ENCODE results near the gene GM2A. TPM values are rescaled to one million over a fixed set of nuclear protein-coding genes. Genes with fewer than 3 reads are reported as not detected.

The GM2A gene
- total and polyA plus RNA-seq, 2 donors (not counting 1 experiment from before 2014, with no cell fraction given): 29.8 to 82.7 TPM

DNA sequence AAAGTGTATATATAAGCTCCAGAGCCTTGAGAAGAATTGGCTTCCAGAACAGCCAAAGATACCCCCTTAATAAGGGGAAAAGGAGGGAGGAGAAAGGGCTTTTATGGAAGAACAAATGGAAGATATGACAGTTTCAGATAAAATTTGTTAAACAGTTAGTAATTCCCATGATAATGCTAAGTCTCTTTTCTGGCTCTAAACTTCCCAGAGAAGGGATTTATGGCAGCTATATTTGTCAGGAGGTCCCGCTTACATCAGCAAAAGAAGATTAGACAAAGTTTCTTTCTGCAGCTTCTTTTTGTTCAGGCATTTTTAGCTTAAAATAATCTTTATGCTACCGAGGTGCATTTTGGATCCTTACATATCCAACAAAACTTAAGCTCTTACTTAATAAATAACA is 64.9 kb downstream of the GM2A start:
- Histone ChIP-seq H2AFZ (ENCODE audit: insufficient read depth, low read depth, low read length, poor library complexity, severe bottlenecking) (no peak overlapping the region), H3K79me2 (ENCODE audit: control insufficient read depth, insufficient read depth, low read length) (no peaks in the 10 kb centered on the region), H3K36me3 (replicated peaks in 1 of 2; ENCODE audit: control extremely low read depth in 1 of 2, control insufficient read depth in 1 of 2, extremely low read depth in 1 of 2, insufficient read depth in 2 of 2, low read length in 1 of 2) (no peaks in the 10 kb centered on the region), H3K9me3 (ENCODE audit: control extremely low read depth in 1 of 3, control insufficient read depth in 2 of 3, insufficient read depth in 1 of 3, low read length in 2 of 3) (no peaks in the 10 kb centered on the region), H3K27ac (ENCODE audit: low read length in 2 of 2) (no peak overlapping the region), H3K4me1 (ENCODE audit: control insufficient read depth in 2 of 2, insufficient read depth in 2 of 2, low read length in 2 of 2) (peaks cover 9 to 16% of the 10 kb centered on the region in 2 donors), H3K4me2 (replicated peaks; ENCODE audit: low read depth, low read length, poor library complexity, severe bottlenecking) (no peak overlapping the region), H4K20me1 (ENCODE audit: control insufficient read depth, insufficient read depth, low read length, poor library complexity, severe bottlenecking) (no peaks in the 10 kb centered on the region), H3K9ac (ENCODE audit: low read length) (no peak overlapping the region), H3K27me3 (replicated peaks in 1 of 4; ENCODE audit: control extremely low read depth in 1 of 4, control insufficient read depth in 3 of 4, insufficient read depth in 4 of 4, low read length in 3 of 4) (peaks cover 0 to 3% (median 1%) of the 10 kb centered on the region in 4 experiments), H3K4me3 (ENCODE audit: control extremely low read depth in 1 of 5, extremely low read depth in 1 of 5, insufficient read depth in 1 of 5, low read depth in 2 of 5, low read length in 4 of 5) (no peak overlapping the region)
- POLR2A ChIA-PET: no interaction called here
- no peak overlapping the region for H3K4me3 Mint-ChIP-seq
- H3K27ac Mint-ChIP-seq: no peak overlapping the region
- TF ChIP-seq EZH2 (IDR thresholded peaks at IDR 0.05; ENCODE audit: borderline replicate concordance, insufficient read depth, low read depth, low read length, poor library complexity, severe bottlenecking): no peak
- TF ChIP-seq, protein P1, sequence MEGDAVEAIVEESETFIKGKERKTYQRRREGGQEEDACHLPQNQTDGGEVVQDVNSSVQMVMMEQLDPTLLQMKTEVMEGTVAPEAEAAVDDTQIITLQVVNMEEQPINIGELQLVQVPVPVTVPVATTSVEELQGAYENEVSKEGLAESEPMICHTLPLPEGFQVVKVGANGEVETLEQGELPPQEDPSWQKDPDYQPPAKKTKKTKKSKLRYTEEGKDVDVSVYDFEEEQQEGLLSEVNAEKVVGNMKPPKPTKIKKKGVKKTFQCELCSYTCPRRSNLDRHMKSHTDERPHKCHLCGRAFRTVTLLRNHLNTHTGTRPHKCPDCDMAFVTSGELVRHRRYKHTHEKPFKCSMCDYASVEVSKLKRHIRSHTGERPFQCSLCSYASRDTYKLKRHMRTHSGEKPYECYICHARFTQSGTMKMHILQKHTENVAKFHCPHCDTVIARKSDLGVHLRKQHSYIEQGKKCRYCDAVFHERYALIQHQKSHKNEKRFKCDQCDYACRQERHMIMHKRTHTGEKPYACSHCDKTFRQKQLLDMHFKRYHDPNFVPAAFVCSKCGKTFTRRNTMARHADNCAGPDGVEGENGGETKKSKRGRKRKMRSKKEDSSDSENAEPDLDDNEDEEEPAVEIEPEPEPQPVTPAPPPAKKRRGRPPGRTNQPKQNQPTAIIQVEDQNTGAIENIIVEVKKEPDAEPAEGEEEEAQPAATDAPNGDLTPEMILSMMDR (IDR thresholded peaks at IDR 0.05): no peak
- H3K9me3 Mint-ChIP-seq (ENCODE audit: insufficient read depth): no peaks in the 10 kb centered on the region
- intact Hi-C loops (cut with micrococcal nuclease): loop anchor here (10.0 kb wide), 1 partner anchor 513 kb away; no protein-coding TSS in a partner anchor
- no CpG with 5 or more reads among the region's 2 CpGs for WGBS (ENCODE audit: insufficient coverage)
- DNase-seq (no peak), ATAC-seq (ENCODE audit: low read depth) (no peak)
- H3K27me3 Mint-ChIP-seq: no peaks in the 10 kb centered on the region
- peaks cover 10% of the 10 kb centered on the region for H3K4me1 Mint-ChIP-seq
- CTCF ChIA-PET: interaction anchor here (1.0 to 3.7 kb wide), 9 partner anchors 44 to 755 kb away, joined by 3 to 28 read pairs (median 4); no protein-coding TSS in a partner anchor

DNA sequence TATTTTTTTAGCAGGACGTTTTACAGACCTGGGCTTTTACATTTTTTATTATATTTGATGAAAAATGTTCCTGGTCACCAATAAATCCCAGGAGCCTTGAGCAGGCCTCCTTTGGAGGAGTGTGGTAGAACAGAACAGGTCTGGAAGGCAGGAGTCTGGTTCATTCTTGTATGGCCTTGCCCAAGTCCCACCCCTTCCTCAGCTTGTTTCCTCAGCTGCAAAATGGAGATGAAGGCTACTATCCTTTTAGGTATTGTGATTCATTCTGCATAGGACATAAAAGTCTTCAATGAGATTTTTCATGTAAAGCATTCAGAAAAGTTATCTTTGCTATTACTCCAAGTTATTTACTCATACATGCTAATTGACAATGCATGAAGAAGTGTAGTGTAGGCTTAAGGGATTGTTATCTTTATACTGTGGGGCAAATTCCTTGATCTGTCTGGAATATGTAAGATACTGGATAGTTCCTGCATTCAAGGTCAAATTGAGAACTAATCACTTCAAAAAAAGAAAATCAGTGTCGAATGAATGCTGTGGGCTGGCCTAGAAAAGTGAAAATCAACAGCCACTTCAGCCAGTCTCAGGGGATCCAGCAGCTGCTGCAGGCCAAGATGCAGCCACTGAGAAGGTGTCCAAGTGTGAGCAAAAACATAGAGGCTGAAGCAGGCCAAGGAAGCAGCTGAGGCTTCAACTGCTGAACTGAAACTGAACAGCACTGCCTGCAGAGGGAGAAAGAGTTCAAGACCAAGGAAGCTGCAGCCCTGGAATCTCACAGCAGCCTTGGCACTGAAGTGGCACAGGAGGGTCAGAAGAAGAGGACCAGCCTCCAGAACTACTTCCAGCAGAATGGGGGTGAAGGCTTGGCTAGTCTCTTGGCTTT is 66.1 kb downstream of the GM2A start:
- Histone ChIP-seq H3K9ac (ENCODE audit: low read length) (no peak overlapping the region), H3K4me3 (ENCODE audit: control extremely low read depth in 1 of 5, extremely low read depth in 1 of 5, insufficient read depth in 1 of 5, low read depth in 2 of 5, low read length in 4 of 5) (no peak overlapping the region), H3K27me3 (replicated peaks in 1 of 4; ENCODE audit: control extremely low read depth in 1 of 4, control insufficient read depth in 3 of 4, insufficient read depth in 4 of 4, low read length in 3 of 4) (peaks cover 0 to 6% (median 1%) of the 10 kb centered on the region in 4 experiments), H3K4me2 (replicated peaks; ENCODE audit: low read depth, low read length, poor library complexity, severe bottlenecking) (peak overlapping the region; percentile 2), H4K20me1 (ENCODE audit: control insufficient read depth, insufficient read depth, low read length, poor library complexity, severe bottlenecking) (no peaks in the 10 kb centered on the region), H2AFZ (ENCODE audit: insufficient read depth, low read depth, low read length, poor library complexity, severe bottlenecking) (peak overlapping the region; percentile 32), H3K9me3 (ENCODE audit: control extremely low read depth in 1 of 3, control insufficient read depth in 2 of 3, insufficient read depth in 1 of 3, low read length in 2 of 3) (no peaks in the 10 kb centered on the region), H3K27ac (ENCODE audit: low read length in 2 of 2) (no peak overlapping the region), H3K4me1 (ENCODE audit: control insufficient read depth in 2 of 2, insufficient read depth in 2 of 2, low read length in 2 of 2) (peaks cover 9 to 16% of the 10 kb centered on the region in 2 donors), H3K79me2 (ENCODE audit: control insufficient read depth, insufficient read depth, low read length) (no peaks in the 10 kb centered on the region), H3K36me3 (replicated peaks in 1 of 2; ENCODE audit: control extremely low read depth in 1 of 2, control insufficient read depth in 1 of 2, extremely low read depth in 1 of 2, insufficient read depth in 2 of 2, low read length in 1 of 2) (no peaks in the 10 kb centered on the region)
- ATAC-seq (ENCODE audit: low read depth) (peak; percentile 76), DNase-seq (peak; percentile 45)
- ChIA-PET CTCF (interaction anchor here (0.7 to 3.7 kb wide), 5 partner anchors 45 to 333 kb away, joined by 3 to 28 read pairs (median 3); no protein-coding TSS in a partner anchor), POLR2A (no interaction called here)
- TF ChIP-seq, protein P1 (IDR thresholded peaks at IDR 0.05): no peak
- no peak for TF ChIP-seq EZH2 (IDR thresholded peaks at IDR 0.05; ENCODE audit: borderline replicate concordance, insufficient read depth, low read depth, low read length, poor library complexity, severe bottlenecking)
- Mint-ChIP-seq H3K4me3 (no peak overlapping the region), H3K9me3 (ENCODE audit: insufficient read depth) (no peaks in the 10 kb centered on the region), H3K27me3 (no peaks in the 10 kb centered on the region), H3K4me1 (peaks cover 10% of the 10 kb centered on the region), H3K27ac (no peak overlapping the region)
- 0% methylated on average over 1 of the region's 2 CpGs for WGBS (ENCODE audit: insufficient coverage)
- intact Hi-C loops (cut with micrococcal nuclease): loop anchor here (10.0 kb wide), 1 partner anchor 514 kb away; no protein-coding TSS in a partner anchor

Data from B cell (primary cell).